WTC11 (cell line): Measurements from ENCODE around the gene RGS7.

Source experiments
- ATF1 ChIP-seq: sonication (generic); formaldehyde crosslinking; IDR thresholded peaks from 2 replicates; pipeline ENCODE4 v1.8.1; 2023; ENCODE audit warnings: mild to moderate bottlenecking, moderate library complexity, missing genetic modification reagents
- ATF2 ChIP-seq: sonication (generic); formaldehyde crosslinking; IDR thresholded peaks from 2 replicates; pipeline ENCODE4 v1.8.1; 2022; ENCODE audit warnings: low read depth, missing genetic modification reagents, borderline replicate concordance
- ELF4 ChIP-seq: sonication (generic); formaldehyde crosslinking; IDR thresholded peaks from 2 replicates; pipeline ENCODE4 v1.8.1; 2022; ENCODE audit warnings: low read depth, mild to moderate bottlenecking, moderate library complexity, missing genetic modification reagents
- HMGA2 ChIP-seq: fragments of 250-450 bp; sonication (Bioruptor Pico); IDR thresholded peaks from 2 replicates; pipeline ENCODE4 v1.4.0; 2021; ENCODE audit warnings: mild to moderate bottlenecking, moderate library complexity
- IRF2 ChIP-seq: sonication (generic); formaldehyde crosslinking; IDR thresholded peaks from 2 replicates; pipeline ENCODE4 v1.8.0; 2022; ENCODE audit warnings: low read depth, missing genetic modification reagents, borderline replicate concordance
- NFE2L1 ChIP-seq: sonication (generic); formaldehyde crosslinking; IDR thresholded peaks from 2 replicates; pipeline ENCODE4 v1.8.1; 2023; ENCODE audit warnings: missing genetic modification reagents
- NR1H2 ChIP-seq: sonication (generic); formaldehyde crosslinking; IDR thresholded peaks from 2 replicates; pipeline ENCODE4 v1.9.0; 2021; ENCODE audit warnings: mild to moderate bottlenecking, moderate library complexity, missing genetic modification reagents
- NR2C2 ChIP-seq: sonication (generic); formaldehyde crosslinking; IDR thresholded peaks from 2 replicates; pipeline ENCODE4 v1.8.0; 2022; ENCODE audit warnings: mild to moderate bottlenecking, missing genetic modification reagents
- ZBTB21 ChIP-seq: sonication (generic); formaldehyde crosslinking; IDR thresholded peaks from 2 replicates; pipeline ENCODE4 v1.8.1; 2023; ENCODE audit warnings: mild to moderate bottlenecking, missing genetic modification reagents, borderline replicate concordance
- ZNF232 ChIP-seq: sonication (generic); formaldehyde crosslinking; IDR thresholded peaks from 2 replicates; pipeline ENCODE4 v1.8.0; 2022; ENCODE audit warnings: mild to moderate bottlenecking, missing genetic modification reagents
- TF ChIP-seq, protein P1 (sequence below): fragments of 200-600 bp; IDR thresholded peaks from 2 replicates; pipeline ENCODE4 v1.8.0; 2022; ENCODE audit warnings: antibody characterized with exemption
- TF ChIP-seq, protein P2 (sequence below): sonication (generic); formaldehyde crosslinking; IDR thresholded peaks from 2 replicates; pipeline ENCODE4 v1.8.0; 2022; ENCODE audit warnings: mild to moderate bottlenecking, missing genetic modification reagents

GRCh38 chr1:241401156-241401555, 44.2 kb upstream of the RGS7 start:
- TF ChIP-seq, protein P1, sequence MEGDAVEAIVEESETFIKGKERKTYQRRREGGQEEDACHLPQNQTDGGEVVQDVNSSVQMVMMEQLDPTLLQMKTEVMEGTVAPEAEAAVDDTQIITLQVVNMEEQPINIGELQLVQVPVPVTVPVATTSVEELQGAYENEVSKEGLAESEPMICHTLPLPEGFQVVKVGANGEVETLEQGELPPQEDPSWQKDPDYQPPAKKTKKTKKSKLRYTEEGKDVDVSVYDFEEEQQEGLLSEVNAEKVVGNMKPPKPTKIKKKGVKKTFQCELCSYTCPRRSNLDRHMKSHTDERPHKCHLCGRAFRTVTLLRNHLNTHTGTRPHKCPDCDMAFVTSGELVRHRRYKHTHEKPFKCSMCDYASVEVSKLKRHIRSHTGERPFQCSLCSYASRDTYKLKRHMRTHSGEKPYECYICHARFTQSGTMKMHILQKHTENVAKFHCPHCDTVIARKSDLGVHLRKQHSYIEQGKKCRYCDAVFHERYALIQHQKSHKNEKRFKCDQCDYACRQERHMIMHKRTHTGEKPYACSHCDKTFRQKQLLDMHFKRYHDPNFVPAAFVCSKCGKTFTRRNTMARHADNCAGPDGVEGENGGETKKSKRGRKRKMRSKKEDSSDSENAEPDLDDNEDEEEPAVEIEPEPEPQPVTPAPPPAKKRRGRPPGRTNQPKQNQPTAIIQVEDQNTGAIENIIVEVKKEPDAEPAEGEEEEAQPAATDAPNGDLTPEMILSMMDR: no peak
- TF ChIP-seq HMGA2 (CRISPR knock-in tag): no peak
- TF ChIP-seq NR1H2: no peak
- TF ChIP-seq NFE2L1 (CRISPR knock-in tag): no peak
- TF ChIP-seq ZBTB21 (CRISPR knock-in tag): no peak
- no peak for TF ChIP-seq ZNF232 (CRISPR knock-in tag)
- no peak for TF ChIP-seq ATF1
- TF ChIP-seq NR2C2 (CRISPR knock-in tag): no peak
- TF ChIP-seq, protein P2, sequence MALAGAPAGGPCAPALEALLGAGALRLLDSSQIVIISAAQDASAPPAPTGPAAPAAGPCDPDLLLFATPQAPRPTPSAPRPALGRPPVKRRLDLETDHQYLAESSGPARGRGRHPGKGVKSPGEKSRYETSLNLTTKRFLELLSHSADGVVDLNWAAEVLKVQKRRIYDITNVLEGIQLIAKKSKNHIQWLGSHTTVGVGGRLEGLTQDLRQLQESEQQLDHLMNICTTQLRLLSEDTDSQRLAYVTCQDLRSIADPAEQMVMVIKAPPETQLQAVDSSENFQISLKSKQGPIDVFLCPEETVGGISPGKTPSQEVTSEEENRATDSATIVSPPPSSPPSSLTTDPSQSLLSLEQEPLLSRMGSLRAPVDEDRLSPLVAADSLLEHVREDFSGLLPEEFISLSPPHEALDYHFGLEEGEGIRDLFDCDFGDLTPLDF (CRISPR knock-in tag): no peak
- TF ChIP-seq ATF2 (CRISPR knock-in tag): no peak
- no peak for TF ChIP-seq ELF4 (CRISPR knock-in tag)
- no peak for TF ChIP-seq IRF2 (CRISPR knock-in tag)
